Right cardiac atrium (tissue), 5 donors: ENCODE measurements around the gene FOXP1. TPM values are rescaled to one million over a fixed set of nuclear protein-coding genes. Genes with fewer than 3 reads are reported as not detected.
A peak's percentile ranks its signal among the peaks of the same experiment; 100 is the strongest.

Experiments
- ATAC-seq, 2 donors: fragments of 200-7000 bp; cut with Tn5 transposase; one replicate each; pipeline versions ENCODE4 v1.8.0 to v1.9.1; 2020; ENCODE audit warnings: moderate library complexity in 2 of 2, mild to moderate bottlenecking in 1 of 2
- DNase-seq, 3 donors: peaks; one replicate each; pipeline ENCODE4 v3.0.0-alpha.2; 2020
- H3K27ac ChIP-seq: one replicate; pipeline ENCODE4 v1.5.1; 2013; ENCODE audit warnings: mild to moderate bottlenecking, low read length, control low read depth, moderate library complexity
- H3K27me3 ChIP-seq: one replicate; pipeline ENCODE4 v1.6.1; 2013; ENCODE audit not compliant: control insufficient read depth, insufficient read depth
- H3K4me1 ChIP-seq: one replicate; pipeline ENCODE4 v1.6.1; 2013; ENCODE audit warnings: low read length; ENCODE audit not compliant: control insufficient read depth, insufficient read depth
- H3K4me3 ChIP-seq: one replicate; pipeline ENCODE4 v1.5.1; 2013; ENCODE audit warnings: low read length, control low read depth
- H3K9me3 ChIP-seq: one replicate; pipeline ENCODE4 v1.6.1; 2013; ENCODE audit warnings: low read length; ENCODE audit not compliant: control insufficient read depth
- WGBS: extraction: QIAGEN DNeasy Blood & Tissue Kit; methylation state at CpG from one replicate; pipeline ENCODE4 v1.1.7; 2013; 5-methylcytosine and 5-hydroxymethylcytosine counted together
- intact Hi-C, 4 donors: fragments of 100-400 bp; cut with DNase I; formaldehyde crosslinking; loops; one replicate each; pipeline versions ENCODE4 v1.11.0 to v1.14.0; 2022 to 2023
- polyA plus RNA-seq: library from polyadenylated mRNA; stranded (reverse); fragments of 200-250 nt; gene quantifications from one replicate; pipeline ENCODE4 v1.2.3, GENCODE V29; 2013
- total RNA-seq, 4 donors: library from RNA; stranded (reverse); fragmentation: NEBNext Ultra II Directional; extraction: Animal tissue kit (Norgen Biotek cat#: 25700); gene quantifications; one replicate each; pipeline ENCODE4 v1.2.1, GENCODE V29; 2021
- donor health status: healthy with polysubstance abuse.
- donor health status: DM: no; HTN: yes; CAD: no.
- donor health status: DM: no; HTN: no; CAD: no.
- donor health status: DM: no; HTN: yes; CAD: no; lungs with severe emphysema.
- donor health status: DM: yes; HTN: yes; CAD: no.

The FOXP1 gene
- total and polyA plus RNA-seq, 5 donors: 13.6 to 63.4 (median 57.4) TPM

DNA sequence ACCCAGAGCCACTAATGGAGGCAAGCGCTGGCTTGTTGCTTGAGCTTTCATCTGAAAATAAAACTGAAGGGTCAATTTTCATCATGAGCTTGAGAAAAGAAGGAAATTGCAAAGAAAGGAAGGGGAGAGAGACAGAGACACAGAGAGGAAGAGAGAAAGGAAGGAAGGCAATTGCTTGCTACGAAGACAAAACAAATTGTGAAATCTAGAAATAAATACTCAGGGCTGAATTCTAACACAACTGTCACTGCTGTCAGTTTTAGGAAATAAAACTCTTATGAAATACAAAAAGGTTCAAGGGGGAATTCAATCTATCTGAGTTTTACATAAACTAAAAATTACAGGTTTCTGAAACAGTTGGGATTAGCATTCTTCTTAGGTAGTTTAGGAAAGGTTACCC is 36.7 kb downstream of the FOXP1 start:
- DNase-seq (no peak), ATAC-seq (no peak)
- Histone ChIP-seq H3K27ac (no peak overlapping the region), H3K4me1 (peaks cover 7% of the 10 kb centered on the region), H3K4me3 (no peak overlapping the region), H3K27me3 (no peaks in the 10 kb centered on the region), H3K9me3 (no peaks in the 10 kb centered on the region)
- intact Hi-C loops: no loop called here
- WGBS: 82% methylated on average over 2 of the region's 2 CpGs

DNA sequence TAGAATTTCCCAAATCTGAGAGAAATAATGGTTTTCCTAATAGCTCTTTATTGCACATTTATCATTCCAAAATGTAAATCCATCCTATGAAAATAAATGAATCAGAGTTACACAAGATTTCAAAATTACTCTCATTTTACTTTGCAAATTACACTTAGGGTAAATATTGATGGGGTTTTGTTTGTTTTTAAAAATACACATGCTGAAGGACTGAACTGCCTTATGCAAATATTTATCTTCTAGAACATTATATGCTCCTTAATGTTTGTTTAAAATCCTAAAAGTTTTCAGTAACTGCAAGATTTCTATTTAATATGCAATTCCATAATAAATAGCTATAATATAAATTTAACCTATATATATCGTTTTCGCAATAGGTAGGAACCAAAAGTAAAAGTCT is 38.2 kb downstream of the FOXP1 start:
- WGBS: 93% methylated on average over 2 of the region's 2 CpGs
- H3K4me1 ChIP-seq: peaks cover 7% of the 10 kb centered on the region
- no peak overlapping the region for H3K27ac ChIP-seq
- H3K9me3 ChIP-seq: no peaks in the 10 kb centered on the region
- no peaks in the 10 kb centered on the region for H3K27me3 ChIP-seq
- DNase-seq: no peak
- intact Hi-C loops: no loop called here
- H3K4me3 ChIP-seq: no peak overlapping the region
- no peak for ATAC-seq

DNA sequence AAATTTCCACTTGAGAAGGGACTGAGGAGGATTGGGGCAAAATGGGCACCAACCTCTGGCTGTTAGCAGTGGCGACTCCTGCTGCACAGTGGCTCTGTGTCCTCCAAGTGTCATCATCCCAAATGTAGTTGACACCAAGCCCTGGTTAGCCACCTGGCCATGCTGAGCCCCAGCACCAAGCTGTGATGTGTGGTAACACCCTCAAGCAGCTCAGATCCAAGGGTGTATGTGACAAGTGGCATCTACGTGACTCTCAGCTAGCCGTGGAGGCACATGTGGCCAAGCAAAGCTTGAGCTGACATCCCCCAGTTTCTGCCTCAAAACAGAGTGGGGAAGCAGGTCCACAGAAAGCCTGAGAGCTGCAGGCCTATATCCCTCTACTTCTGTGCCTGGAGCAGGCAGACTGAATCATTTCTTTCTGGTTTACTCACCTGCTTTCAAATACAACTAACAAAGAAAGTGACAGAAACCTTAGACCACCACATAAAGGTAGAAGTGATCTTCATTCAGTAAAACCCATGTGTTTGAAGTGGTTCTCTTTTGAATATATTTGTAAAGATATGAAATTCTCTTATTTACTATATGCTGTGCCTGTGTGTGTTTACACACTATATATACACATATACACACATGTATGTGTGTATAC is 40.0 kb downstream of the FOXP1 start:
- DNase-seq (peak in 1 of 3 donors; percentile 47), ATAC-seq (peak; percentile 25 to 39)
- WGBS: 49% methylated on average over 3 of the region's 3 CpGs
- no peak overlapping the region for H3K4me3 ChIP-seq
- H3K4me1 ChIP-seq: peaks cover 7% of the 10 kb centered on the region
- peak overlapping the region; percentile 1 for H3K27ac ChIP-seq
- intact Hi-C loops: no loop called here
- no peaks in the 10 kb centered on the region for H3K9me3 ChIP-seq
- no peaks in the 10 kb centered on the region for H3K27me3 ChIP-seq

DNA sequence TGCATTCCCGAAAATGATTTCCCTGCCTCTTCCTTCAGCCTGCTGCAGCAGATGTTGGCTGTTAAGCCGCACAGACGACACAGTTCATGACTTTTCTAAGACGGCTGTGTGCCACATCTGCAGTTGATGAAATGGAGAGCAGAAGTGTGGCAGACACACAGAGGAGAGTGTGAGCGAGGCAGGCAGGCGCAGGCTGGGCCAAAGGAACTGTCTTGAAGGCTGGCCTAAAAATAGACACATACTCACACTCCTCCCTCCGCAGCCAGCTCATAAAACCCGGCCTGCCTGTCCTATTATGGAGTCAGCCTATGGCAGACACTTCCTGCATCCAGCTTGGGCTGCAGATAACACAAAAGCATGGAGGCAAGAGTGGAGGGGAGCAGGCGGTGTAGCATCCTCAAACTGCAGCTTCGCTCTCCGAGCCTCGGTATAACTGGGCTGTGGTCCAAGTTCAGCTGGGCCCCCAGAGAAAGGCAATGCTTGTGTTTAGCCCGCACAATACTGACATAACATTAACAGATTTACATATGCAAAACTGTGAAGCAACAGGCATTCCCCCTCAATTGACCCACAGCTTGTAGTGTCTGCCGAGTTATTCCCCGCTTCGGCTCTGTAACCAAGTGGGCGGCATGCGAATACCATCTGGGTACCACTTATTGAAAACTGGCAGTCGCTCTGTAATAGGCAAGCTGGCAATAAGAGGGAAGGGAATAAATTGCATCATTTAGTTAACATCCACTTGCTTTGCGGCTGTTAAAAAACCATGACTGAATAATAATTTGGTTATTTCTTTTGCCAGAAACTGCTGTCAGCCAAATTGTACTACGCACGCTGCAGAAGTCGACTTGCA is 40.8 kb downstream of the FOXP1 start:
- H3K4me1 ChIP-seq: peaks cover 7% of the 10 kb centered on the region
- DNase-seq (peak; percentile 83 to 92 (median 91)), ATAC-seq (peak; percentile 98 to 99)
- no peaks in the 10 kb centered on the region for H3K9me3 ChIP-seq
- no peaks in the 10 kb centered on the region for H3K27me3 ChIP-seq
- peak overlapping the region; percentile 17 for H3K4me3 ChIP-seq
- intact Hi-C loops: no loop called here
- 21% methylated on average over 23 of the region's 23 CpGs for WGBS
- H3K27ac ChIP-seq: peak overlapping the region; percentile 69

DNA sequence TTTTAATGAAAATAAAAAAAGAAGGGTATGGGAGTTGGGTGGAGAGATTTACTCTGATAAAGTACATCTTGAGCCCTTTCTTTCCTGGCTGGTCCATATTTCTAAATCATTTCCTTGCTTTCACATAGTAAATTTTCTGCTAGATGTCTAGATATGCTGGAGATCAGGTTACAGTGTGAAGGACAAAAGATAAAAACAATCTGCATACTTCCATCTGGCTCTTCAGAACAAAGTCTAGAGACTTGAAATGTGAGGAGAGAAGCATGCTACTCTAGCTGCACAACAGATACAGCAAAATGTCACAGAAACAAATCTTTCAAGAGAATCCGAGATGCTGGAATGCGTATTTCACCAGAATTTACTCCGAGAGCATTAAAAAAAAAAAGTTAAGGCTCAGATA is 42.2 kb downstream of the FOXP1 start:
- intact Hi-C loops: no loop called here
- Histone ChIP-seq H3K4me3 (no peak overlapping the region), H3K27ac (no peak overlapping the region), H3K27me3 (no peaks in the 10 kb centered on the region), H3K9me3 (no peaks in the 10 kb centered on the region), H3K4me1 (peaks cover 9% of the 10 kb centered on the region)
- DNase-seq (no peak), ATAC-seq (no peak)
- 79% methylated on average over 3 of the region's 3 CpGs for WGBS

DNA sequence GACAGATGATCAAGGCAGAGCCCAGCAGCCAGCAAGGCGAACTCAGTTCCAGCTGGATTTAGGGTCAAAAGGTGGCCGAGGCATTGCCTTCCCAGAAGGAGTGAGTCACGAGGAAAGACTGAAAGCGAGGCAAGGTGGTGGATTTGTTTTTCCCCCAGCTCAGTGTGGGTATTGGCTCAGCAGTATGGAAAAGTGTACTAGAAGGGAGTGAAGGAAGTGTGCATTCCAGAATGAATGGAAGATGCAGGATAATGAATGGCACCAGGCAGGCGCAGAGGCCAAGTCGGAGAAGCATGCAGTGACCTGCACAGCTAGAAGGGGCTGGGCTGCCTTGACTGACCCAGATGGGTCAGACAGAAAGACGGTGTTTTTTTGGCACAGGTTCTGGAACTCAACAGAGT is 46.3 kb downstream of the FOXP1 start:
- ATAC-seq (peak; percentile 80 to 95), DNase-seq (peak in 2 of 3 donors; percentile 47 to 64)
- intact Hi-C loops: no loop called here
- Histone ChIP-seq H3K9me3 (no peaks in the 10 kb centered on the region), H3K4me1 (peaks cover 1% of the 10 kb centered on the region), H3K27me3 (no peaks in the 10 kb centered on the region), H3K27ac (no peak overlapping the region), H3K4me3 (no peak overlapping the region)
- WGBS: 83% methylated on average over 7 of the region's 7 CpGs

DNA sequence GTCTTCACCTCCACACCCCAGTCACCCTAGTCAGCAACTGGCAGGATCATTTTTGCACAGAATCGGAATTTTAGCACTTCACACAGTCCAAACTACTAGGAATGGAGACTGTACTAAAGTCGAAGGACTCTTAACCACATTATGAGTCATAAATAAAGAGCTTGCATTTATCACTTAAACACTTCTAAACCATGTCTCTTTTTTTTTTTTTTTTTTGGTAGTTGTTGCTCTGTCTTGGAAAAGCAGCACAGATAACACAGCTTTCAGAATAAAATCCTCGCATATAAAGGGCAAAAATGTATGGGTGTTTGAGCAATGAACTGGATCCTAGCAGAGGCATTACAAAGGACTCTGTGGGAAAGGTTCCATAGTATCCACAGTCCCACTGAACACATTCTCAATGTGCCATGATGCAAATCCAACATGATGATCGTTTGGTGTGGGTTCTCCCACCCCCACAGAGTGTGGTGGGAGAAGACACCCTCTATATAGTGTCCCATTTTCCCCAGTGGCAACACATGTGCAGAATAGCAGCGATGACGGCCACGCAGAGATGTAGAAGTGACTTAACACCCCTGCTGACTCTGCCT is 47.1 kb downstream of the FOXP1 start:
- intact Hi-C loops: no loop called here
- 87% methylated on average over 7 of the region's 7 CpGs for WGBS
- ATAC-seq (peak in 1 of 2 donors; percentile 5), DNase-seq (no peak)
- Histone ChIP-seq H3K27me3 (no peaks in the 10 kb centered on the region), H3K4me1 (peaks cover 1% of the 10 kb centered on the region), H3K4me3 (no peak overlapping the region), H3K27ac (no peak overlapping the region), H3K9me3 (no peaks in the 10 kb centered on the region)

DNA sequence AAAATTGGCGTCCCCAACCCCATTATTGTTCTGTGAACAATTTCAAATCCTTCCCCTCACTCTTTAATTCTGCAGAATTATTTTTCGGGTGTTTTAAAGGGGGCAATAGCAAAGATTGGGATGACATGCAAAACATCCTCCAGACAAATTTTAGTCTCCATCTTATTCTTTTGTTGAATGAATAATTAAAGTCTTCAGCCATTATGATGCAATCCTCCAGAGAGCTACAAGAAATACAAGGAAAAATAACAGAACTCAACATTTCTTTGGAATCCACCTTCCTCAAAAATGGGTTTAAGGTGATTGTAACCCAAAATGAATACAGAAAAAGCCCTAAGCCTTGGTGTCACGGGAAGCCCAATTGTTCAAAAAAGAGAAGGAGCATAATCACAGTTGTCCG is 49.9 kb downstream of the FOXP1 start:
- no peak for ATAC-seq
- WGBS: 95% methylated on average over 4 of the region's 4 CpGs

DNA sequence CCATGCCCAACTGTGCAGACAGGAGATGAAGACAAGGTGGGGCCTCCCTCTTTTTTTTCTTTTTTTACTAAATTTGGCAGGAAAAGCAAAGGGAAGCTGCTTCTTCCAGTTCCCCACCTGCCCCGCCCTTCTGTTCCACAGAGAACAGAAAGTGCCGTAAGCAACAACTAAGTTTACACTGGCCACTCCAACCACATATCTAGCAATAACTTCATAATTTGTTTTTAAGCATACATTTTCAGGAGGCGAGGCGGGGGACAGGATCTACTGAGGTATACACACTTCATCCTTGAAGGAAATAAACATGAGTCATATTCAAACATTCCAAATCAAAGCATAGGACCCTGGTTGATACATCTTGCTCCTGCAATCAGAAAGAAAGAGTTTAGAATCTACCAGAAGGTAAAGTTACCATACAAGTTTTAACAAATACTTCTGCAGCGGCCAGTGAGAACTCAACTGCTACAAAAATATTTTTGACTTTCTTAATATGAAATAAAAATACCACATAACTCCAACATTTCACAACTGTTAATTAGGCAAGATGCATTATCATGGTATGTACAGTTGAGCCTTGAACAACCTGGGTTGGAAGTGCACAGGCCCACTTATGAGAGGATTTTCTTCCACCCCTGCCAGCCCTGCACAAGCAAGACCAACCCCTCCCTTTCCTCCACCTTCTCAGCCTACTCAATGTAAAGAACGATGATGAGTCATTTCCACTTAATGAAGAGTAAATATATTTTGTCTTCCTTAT is 50.7 kb downstream of the FOXP1 start:
- ATAC-seq (peak; percentile 24 to 56), DNase-seq (peak in 2 of 3 donors; percentile 20 to 65)
- Histone ChIP-seq H3K4me3 (no peak overlapping the region), H3K9me3 (no peaks in the 10 kb centered on the region), H3K27me3 (no peaks in the 10 kb centered on the region), H3K4me1 (peaks cover 3% of the 10 kb centered on the region), H3K27ac (no peak overlapping the region)
- intact Hi-C loops: no loop called here
- WGBS: 68% methylated on average over 6 of the region's 6 CpGs

More for the DNA sequence above, 49.9 kb downstream of the FOXP1 start:
- no peak for DNase-seq
- Histone ChIP-seq H3K4me1 (peaks cover 3% of the 10 kb centered on the region), H3K9me3 (no peaks in the 10 kb centered on the region), H3K4me3 (no peak overlapping the region), H3K27ac (no peak overlapping the region), H3K27me3 (no peaks in the 10 kb centered on the region)
- intact Hi-C loops: no loop called here

DNA sequence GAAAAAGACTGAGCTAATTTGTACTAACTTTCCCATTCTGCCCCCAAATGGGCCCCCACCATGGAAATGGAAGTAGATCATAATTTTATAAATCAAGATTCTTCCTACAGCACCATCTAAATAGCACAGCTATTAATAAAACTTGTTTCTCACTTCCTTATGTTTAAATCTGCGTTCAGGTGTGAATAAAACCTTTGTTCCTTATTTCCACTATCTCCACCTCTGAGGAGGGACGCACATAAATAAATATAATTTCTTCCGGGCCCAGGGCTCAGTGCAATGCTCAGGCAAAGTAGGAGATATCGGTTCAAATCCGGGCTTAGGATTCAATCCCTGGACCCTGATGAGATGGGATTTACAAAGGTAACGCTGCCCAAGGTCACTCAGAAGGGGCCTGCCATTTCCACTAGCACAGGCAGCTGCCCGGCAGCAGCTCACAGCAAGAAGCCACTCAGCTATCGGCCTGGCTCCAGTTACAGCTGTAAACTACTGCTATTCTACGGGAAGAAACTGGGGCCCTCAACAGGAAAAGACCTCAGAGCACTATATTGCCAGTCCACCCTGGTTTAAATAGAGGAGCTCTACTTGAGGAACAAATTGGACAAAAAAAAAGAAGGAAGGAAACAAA is 52.5 kb downstream of the FOXP1 start:
- Histone ChIP-seq H3K27me3 (no peaks in the 10 kb centered on the region), H3K4me1 (peaks cover 2% of the 10 kb centered on the region), H3K27ac (no peak overlapping the region), H3K4me3 (no peak overlapping the region), H3K9me3 (no peaks in the 10 kb centered on the region)
- ATAC-seq (no peak), DNase-seq (no peak)
- WGBS: 86% methylated on average over 9 of the region's 9 CpGs
- intact Hi-C loops: no loop called here
